ENCODE results near the gene IPO11. TPM values are rescaled to one million over a fixed set of nuclear protein-coding genes. Genes with fewer than 3 reads are reported as not detected.

The IPO11 gene
- total RNA-seq, 2 experiments from 2014 or later = 55.4 to 59.2 TPM

DNA sequence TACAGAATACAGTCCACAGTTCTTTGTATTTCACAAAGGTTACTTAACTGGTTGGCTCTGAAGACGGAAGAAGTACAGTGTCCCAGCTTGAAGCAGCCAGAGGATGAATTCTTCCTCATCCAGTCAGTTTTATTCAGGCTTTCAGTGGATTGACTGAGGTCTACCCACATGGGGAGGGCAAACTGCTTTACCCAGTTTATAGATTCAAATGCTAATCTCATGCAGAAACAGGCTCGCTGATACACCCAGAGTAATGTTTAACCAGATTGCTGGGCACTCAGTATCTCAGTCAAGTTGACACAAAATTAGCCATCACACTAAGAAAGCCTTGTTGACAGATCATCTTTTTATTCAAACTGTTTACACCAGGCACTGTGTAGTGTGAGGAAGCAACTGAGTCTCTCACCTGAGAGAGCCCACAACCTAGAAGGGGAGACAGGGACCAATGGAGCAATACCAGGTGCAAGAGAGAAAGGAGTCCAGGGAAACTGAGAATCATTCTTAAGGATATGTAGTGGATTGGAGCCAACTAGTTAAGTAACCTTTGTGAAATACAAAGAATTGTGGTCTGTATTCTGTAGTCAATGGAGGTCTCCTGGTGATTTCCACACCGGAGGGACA, 181.9 kb downstream of the IPO11 start:
- H3K27ac Mint-ChIP-seq = no peak overlapping the region
- CTCF ChIA-PET = no interaction called here
- DNase-seq = no peak
- H3K27me3 Mint-ChIP-seq = no peaks in the 10 kb centered on the region
- intact Hi-C loops (cut with micrococcal nuclease) = no loop called here
- no peaks in the 10 kb centered on the region for H3K4me1 Mint-ChIP-seq (ENCODE audit: low read depth)
- no peak overlapping the region for H3K4me3 Mint-ChIP-seq
- H3K9me3 Mint-ChIP-seq = no peaks in the 10 kb centered on the region
- H3K36me3 Mint-ChIP-seq = peaks cover 17% of the 10 kb centered on the region
- POLR2A ChIA-PET = no interaction called here

- H3K36me3 Mint-ChIP-seq = peaks cover 17% of the 10 kb centered on the region
- ChIA-PET CTCF (no interaction called here), POLR2A (interaction anchor here (0.6 kb wide), 1 partner anchor 466 kb away, joined by 3 read pairs; no protein-coding TSS in a partner anchor)
- intact Hi-C loops (cut with micrococcal nuclease) = no loop called here
- H3K9me3 Mint-ChIP-seq = no peaks in the 10 kb centered on the region
- DNase-seq = no peak
- no peak overlapping the region for H3K27ac Mint-ChIP-seq
- no peaks in the 10 kb centered on the region for H3K27me3 Mint-ChIP-seq
- H3K4me3 Mint-ChIP-seq = no peak overlapping the region
- peaks cover 3% of the 10 kb centered on the region for H3K4me1 Mint-ChIP-seq (ENCODE audit: low read depth)
Observed at GRCh38 chr5:62596096-62596495, 183.5 kb downstream of the IPO11 start.

DNA sequence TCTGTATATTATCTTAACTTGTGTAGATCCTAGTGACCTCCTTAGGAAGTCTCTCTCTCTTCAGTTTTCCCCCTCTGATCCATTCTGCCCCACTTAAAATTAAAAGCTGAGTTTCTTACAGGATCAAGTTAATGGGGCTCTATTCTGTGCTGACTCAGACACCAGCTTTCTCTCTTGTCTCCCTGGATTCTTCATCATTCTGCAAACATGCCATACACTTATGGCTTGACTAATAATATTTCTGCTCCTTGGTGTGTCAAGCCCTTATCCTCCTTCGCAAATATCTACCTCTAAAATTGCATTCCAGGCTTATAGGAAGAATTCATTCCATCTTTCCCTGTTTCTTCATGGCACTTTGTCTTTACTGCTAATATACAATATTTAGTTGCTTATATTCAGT, 184.1 kb downstream of the IPO11 start:
- H3K9me3 Mint-ChIP-seq = no peaks in the 10 kb centered on the region
- peaks cover 13% of the 10 kb centered on the region for H3K36me3 Mint-ChIP-seq
- H3K4me3 Mint-ChIP-seq = no peak overlapping the region
- no peak for DNase-seq
- ChIA-PET CTCF (no interaction called here), POLR2A (no interaction called here)
- intact Hi-C loops (cut with micrococcal nuclease) = no loop called here
- no peak overlapping the region for H3K27ac Mint-ChIP-seq
- no peaks in the 10 kb centered on the region for H3K27me3 Mint-ChIP-seq
- H3K4me1 Mint-ChIP-seq (ENCODE audit: low read depth) = peaks cover 3% of the 10 kb centered on the region

DNA sequence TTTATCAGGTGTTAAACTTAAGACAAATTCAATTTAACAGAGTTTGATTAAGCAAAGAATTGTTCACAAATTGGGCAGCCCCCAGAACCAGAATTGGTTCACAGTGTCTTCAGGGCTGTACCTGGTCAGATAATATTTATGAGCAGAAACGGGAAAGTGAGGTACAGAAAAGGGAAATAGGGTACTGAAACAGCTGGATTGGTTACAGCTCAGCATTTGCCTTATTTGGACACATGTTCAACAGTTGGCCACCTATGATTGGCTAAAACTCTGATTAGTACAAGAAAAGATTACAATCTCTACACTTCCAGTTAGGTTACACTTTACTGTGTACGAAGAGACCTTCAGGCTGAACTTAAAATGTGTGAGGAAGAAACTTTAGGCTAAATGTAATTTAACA, 184.8 kb downstream of the IPO11 start:
- H3K4me3 Mint-ChIP-seq = no peak overlapping the region
- H3K27ac Mint-ChIP-seq = no peak overlapping the region
- H3K27me3 Mint-ChIP-seq = no peaks in the 10 kb centered on the region
- POLR2A ChIA-PET = no interaction called here
- CTCF ChIA-PET = no interaction called here
- H3K9me3 Mint-ChIP-seq = no peaks in the 10 kb centered on the region
- H3K4me1 Mint-ChIP-seq (ENCODE audit: low read depth) = peaks cover 3% of the 10 kb centered on the region
- no peak for DNase-seq
- peaks cover 7% of the 10 kb centered on the region for H3K36me3 Mint-ChIP-seq
- intact Hi-C loops (cut with micrococcal nuclease) = no loop called here

GRCh38 chr5:62600560-62601252, 188.1 kb downstream of the IPO11 start:
- POLR2A ChIA-PET = no interaction called here

GRCh38 chr5:62603934-62604333, 191.4 kb downstream of the IPO11 start:
- DNase-seq = no peak
- Mint-ChIP-seq H3K9me3 (no peaks in the 10 kb centered on the region), H3K27me3 (no peaks in the 10 kb centered on the region), H3K4me3 (no peak overlapping the region), H3K4me1 (ENCODE audit: low read depth) (peaks cover 11% of the 10 kb centered on the region), H3K27ac (no peak overlapping the region), H3K36me3 (peaks cover 24% of the 10 kb centered on the region)
- ChIA-PET POLR2A (no interaction called here), CTCF (no interaction called here)
- intact Hi-C loops (cut with micrococcal nuclease) = no loop called here

More at GRCh38 chr5:62600560-62601252, 188.1 kb downstream of the IPO11 start:
- no peak for DNase-seq
- no peak overlapping the region for H3K27ac Mint-ChIP-seq
- H3K9me3 Mint-ChIP-seq = no peaks in the 10 kb centered on the region
- no peaks in the 10 kb centered on the region for H3K27me3 Mint-ChIP-seq
- CTCF ChIA-PET = no interaction called here
- H3K4me3 Mint-ChIP-seq = no peak overlapping the region
- intact Hi-C loops (cut with micrococcal nuclease) = no loop called here
- peaks cover 5% of the 10 kb centered on the region for H3K4me1 Mint-ChIP-seq (ENCODE audit: low read depth)
- peaks cover 11% of the 10 kb centered on the region for H3K36me3 Mint-ChIP-seq

GRCh38 chr5:62605638-62606037, 193.1 kb downstream of the IPO11 start:
- CTCF ChIA-PET = no interaction called here
- Mint-ChIP-seq H3K4me3 (no peak overlapping the region), H3K4me1 (ENCODE audit: low read depth) (peaks cover 11% of the 10 kb centered on the region), H3K36me3 (peaks cover 33% of the 10 kb centered on the region), H3K27me3 (no peaks in the 10 kb centered on the region), H3K27ac (no peak overlapping the region), H3K9me3 (no peaks in the 10 kb centered on the region)
- DNase-seq = no peak
- POLR2A ChIA-PET = no interaction called here
- intact Hi-C loops (cut with micrococcal nuclease) = no loop called here

DNA sequence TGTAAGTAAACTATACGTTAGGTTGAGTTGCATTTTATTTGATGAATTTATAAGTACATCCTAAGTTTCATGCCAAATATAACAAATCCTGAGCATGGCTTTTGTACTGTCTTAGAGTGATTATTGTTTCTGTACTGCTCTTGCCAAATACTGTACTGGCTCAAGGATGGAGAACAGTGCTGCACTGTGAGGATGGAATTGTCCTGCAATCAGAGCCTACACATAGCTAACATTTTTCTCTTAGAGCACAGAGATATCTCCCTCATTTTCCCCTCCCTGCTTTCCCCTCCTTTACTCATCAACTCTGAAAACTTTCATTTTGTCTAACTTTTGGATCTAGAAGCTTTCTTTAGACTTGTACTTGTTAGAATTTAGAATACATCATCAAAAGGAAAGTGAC, 194.3 kb downstream of the IPO11 start:
- CTCF ChIA-PET = no interaction called here
- no peak overlapping the region for H3K4me3 Mint-ChIP-seq

GRCh38 chr5:62607615-62608014, 195.1 kb downstream of the IPO11 start:
- no peak overlapping the region for H3K4me3 Mint-ChIP-seq
- CTCF ChIA-PET = no interaction called here
- peaks cover 33% of the 10 kb centered on the region for H3K36me3 Mint-ChIP-seq
- H3K27ac Mint-ChIP-seq = no peak overlapping the region
- H3K9me3 Mint-ChIP-seq = no peaks in the 10 kb centered on the region
- POLR2A ChIA-PET = interaction anchor here (0.7 kb wide), 1 partner anchor 10 kb away, joined by 3 read pairs; no protein-coding TSS in a partner anchor
- intact Hi-C loops (cut with micrococcal nuclease) = no loop called here
- no peaks in the 10 kb centered on the region for H3K27me3 Mint-ChIP-seq
- H3K4me1 Mint-ChIP-seq (ENCODE audit: low read depth) = peaks cover 8% of the 10 kb centered on the region
- no peak for DNase-seq

More for the DNA sequence above, 194.3 kb downstream of the IPO11 start:
- POLR2A ChIA-PET = interaction anchor here (0.7 kb wide), 1 partner anchor 11 kb away, joined by 3 read pairs; no protein-coding TSS in a partner anchor
- no peak for DNase-seq
- H3K27me3 Mint-ChIP-seq = no peaks in the 10 kb centered on the region
- peaks cover 8% of the 10 kb centered on the region for H3K4me1 Mint-ChIP-seq (ENCODE audit: low read depth)
- H3K36me3 Mint-ChIP-seq = peaks cover 34% of the 10 kb centered on the region
- intact Hi-C loops (cut with micrococcal nuclease) = no loop called here
- no peaks in the 10 kb centered on the region for H3K9me3 Mint-ChIP-seq
- H3K27ac Mint-ChIP-seq = no peak overlapping the region

- DNase-seq = no peak
- POLR2A ChIA-PET = no interaction called here
- intact Hi-C loops (cut with micrococcal nuclease) = no loop called here
- peaks cover 30% of the 10 kb centered on the region for H3K36me3 Mint-ChIP-seq
- no peaks in the 10 kb centered on the region for H3K27me3 Mint-ChIP-seq
- no peak overlapping the region for H3K4me3 Mint-ChIP-seq
- H3K4me1 Mint-ChIP-seq (ENCODE audit: low read depth) = peaks cover 8% of the 10 kb centered on the region
- CTCF ChIA-PET = no interaction called here
- H3K9me3 Mint-ChIP-seq = no peaks in the 10 kb centered on the region
- no peak overlapping the region for H3K27ac Mint-ChIP-seq
Observed at GRCh38 chr5:62608529-62609511, 196.3 kb downstream of the IPO11 start.

GRCh38 chr5:62614355-62614754, 201.8 kb downstream of the IPO11 start:
- no peaks in the 10 kb centered on the region for H3K4me1 Mint-ChIP-seq (ENCODE audit: low read depth)
- DNase-seq = no peak
- ChIA-PET CTCF (no interaction called here), POLR2A (no interaction called here)
- H3K27me3 Mint-ChIP-seq = no peaks in the 10 kb centered on the region
- no peak overlapping the region for H3K4me3 Mint-ChIP-seq
- H3K27ac Mint-ChIP-seq = no peak overlapping the region
- H3K9me3 Mint-ChIP-seq = no peaks in the 10 kb centered on the region
- intact Hi-C loops (cut with micrococcal nuclease) = no loop called here
- H3K36me3 Mint-ChIP-seq = peaks cover 13% of the 10 kb centered on the region

- H3K9me3 Mint-ChIP-seq = no peaks in the 10 kb centered on the region
- no peaks in the 10 kb centered on the region for H3K27me3 Mint-ChIP-seq
- intact Hi-C loops (cut with micrococcal nuclease) = no loop called here
- H3K4me1 Mint-ChIP-seq (ENCODE audit: low read depth) = no peaks in the 10 kb centered on the region
- no peak for DNase-seq
- H3K27ac Mint-ChIP-seq = no peak overlapping the region
- POLR2A ChIA-PET = no interaction called here
- H3K36me3 Mint-ChIP-seq = peaks cover 8% of the 10 kb centered on the region
- CTCF ChIA-PET = no interaction called here
- no peak overlapping the region for H3K4me3 Mint-ChIP-seq
Observed at GRCh38 chr5:62616615-62617277, 204.2 kb downstream of the IPO11 start.

All from activated CD4-positive, alpha-beta memory T cell treated with anti-CD3 and anti-CD28 coated beads for 36 hours (primary cell).